HepG2 (cell line): ENCODE measurements around the gene TTC31. TPM values are rescaled to one million over a fixed set of nuclear protein-coding genes. Genes with fewer than 3 reads are reported as not detected.
A peak's percentile ranks its signal among the peaks of the same experiment; 100 is the strongest.

Experiments
- BCL3 ChIP-seq: sonication (generic); formaldehyde crosslinking; IDR thresholded peaks from 2 replicates; pipeline ENCODE4 v1.5.1; 2020; ENCODE audit warnings: mild to moderate bottlenecking, missing genetic modification reagents, moderate library complexity
- FIP1L1 ChIP-seq: fragments of 200-400 bp; formaldehyde crosslinking; IDR thresholded peaks from 2 replicates; pipeline ENCODE4 v1.6.1; 2018; ENCODE audit warnings: low read depth, mild to moderate bottlenecking, low read length, moderate library complexity, borderline replicate concordance; ENCODE audit not compliant: insufficient read depth
- GTF3A ChIP-seq: sonication (generic); formaldehyde crosslinking; conservative IDR thresholded peaks from 2 replicates; pipeline ENCODE4 v1.4.0; 2020; ENCODE audit warnings: mild to moderate bottlenecking, missing genetic modification reagents
- HNF4A ChIP-seq: sonication (generic); formaldehyde crosslinking; IDR thresholded peaks from 2 replicates; pipeline ENCODE4 v1.4.0; 2020; ENCODE audit warnings: missing genetic modification reagents
- HNRNPUL1 ChIP-seq: fragments of 200-400 bp; formaldehyde crosslinking; IDR thresholded peaks from 2 replicates; pipeline ENCODE4 v1.6.1; 2017; ENCODE audit warnings: low read depth, mild to moderate bottlenecking, low read length, moderate library complexity
- IRF2 ChIP-seq: IDR thresholded peaks from 2 replicates; pipeline ENCODE4 v1.6.1; 2018; ENCODE audit warnings: missing genetic modification reagents, missing compliant biosample characterization
- KAT7 ChIP-seq: IDR thresholded peaks from 2 replicates; pipeline ENCODE4 v1.6.1; 2018; ENCODE audit warnings: borderline replicate concordance, missing compliant biosample characterization
- MED8 ChIP-seq: sonication (generic); formaldehyde crosslinking; IDR thresholded peaks from 2 replicates; pipeline ENCODE4 v1.8.1; 2023; ENCODE audit warnings: mild to moderate bottlenecking, missing genetic modification reagents; ENCODE audit not compliant: insufficient replicate concordance
- NAIF1 ChIP-seq: sonication (generic); formaldehyde crosslinking; IDR thresholded peaks from 2 replicates; pipeline ENCODE4 v1.5.0; 2020; ENCODE audit warnings: mild to moderate bottlenecking, missing genetic modification reagents, borderline replicate concordance
- NONO ChIP-seq, 2 experiments: fragments of 450-650 bp in 1 of 2; sonication (generic) in 1 of 2; formaldehyde crosslinking in 1 of 2; IDR thresholded peaks in 1 of 2; conservative IDR thresholded peaks in 1 of 2; 2 replicates each; pipeline versions ENCODE4 v1.6.1 to v1.8.0; 2017 to 2022; ENCODE audit warnings: mild to moderate bottlenecking in 1 of 2, missing genetic modification reagents in 1 of 2, moderate library complexity in 1 of 2
- NPAS2 ChIP-seq: sonication (generic); formaldehyde crosslinking; IDR thresholded peaks from 2 replicates; pipeline ENCODE4 v1.8.0; 2022; ENCODE audit warnings: mild to moderate bottlenecking, missing genetic modification reagents, borderline replicate concordance
- PPARG ChIP-seq: conservative IDR thresholded peaks from 2 replicates; pipeline ENCODE4 v1.6.1; 2016; ENCODE audit warnings: missing biosample characterization, missing genetic modification reagents
- REL ChIP-seq: sonication (generic); formaldehyde crosslinking; conservative IDR thresholded peaks from 2 replicates; pipeline ENCODE4 v1.8.0; 2022; ENCODE audit warnings: mild to moderate bottlenecking, missing genetic modification reagents, moderate library complexity
- RXRB ChIP-seq: IDR thresholded peaks from 2 replicates; pipeline ENCODE4 v1.6.1; 2016; ENCODE audit warnings: borderline replicate concordance, missing genetic modification reagents, missing compliant biosample characterization
- THAP9 ChIP-seq: sonication (generic); formaldehyde crosslinking; IDR thresholded peaks from 2 replicates; pipeline ENCODE4; 2020; ENCODE audit warnings: missing genetic modification reagents, mild to moderate bottlenecking, borderline replicate concordance
- U2AF1 ChIP-seq: fragments of 200-400 bp; formaldehyde crosslinking; optimal IDR thresholded peaks from 2 replicates; pipeline ENCODE3; 2017; ENCODE audit warnings: mild to moderate bottlenecking, low read depth, low read length
- ZBTB26 ChIP-seq: IDR thresholded peaks from 2 replicates; pipeline ENCODE4 v1.6.1; 2016; ENCODE audit warnings: missing compliant biosample characterization, missing genetic modification reagents, borderline replicate concordance
- ZNF275 ChIP-seq: sonication (generic); formaldehyde crosslinking; IDR thresholded peaks from 2 replicates; pipeline ENCODE4 v1.8.0; 2022; ENCODE audit warnings: missing genetic modification reagents, mild to moderate bottlenecking, inconsistent platforms, borderline replicate concordance
- ZNF282 ChIP-seq: fragments of 450-650 bp; IDR thresholded peaks from 2 replicates; pipeline ENCODE4 v1.6.1; 2018; ENCODE audit not compliant: partially characterized antibody
- ZNF468 ChIP-seq: sonication (generic); formaldehyde crosslinking; IDR thresholded peaks from 2 replicates; pipeline ENCODE4 v1.8.0; 2022; ENCODE audit warnings: mild to moderate bottlenecking, moderate library complexity, missing genetic modification reagents
- ZNF562 ChIP-seq: sonication (generic); formaldehyde crosslinking; IDR thresholded peaks from 2 replicates; pipeline ENCODE4 v1.8.0; 2022; ENCODE audit warnings: missing genetic modification reagents, borderline replicate concordance
- ZNF737 ChIP-seq: sonication (generic); formaldehyde crosslinking; IDR thresholded peaks from 2 replicates; pipeline ENCODE4 v1.5.0; 2020; ENCODE audit warnings: missing genetic modification reagents, mild to moderate bottlenecking, borderline replicate concordance
- polyA plus RNA-seq, 8 experiments: library from polyadenylated mRNA; depleted of rRNA in 3 of 8; stranded (reverse) in 7 of 8; unstranded in 1 of 8; fragments of >200 nt; fragmentation: Illumina TruSeq in 4 of 8; extraction: Trizol in 4 of 8; gene quantifications; 2 replicates each; pipeline versions ENCODE4 v1.2.1 to v1.2.3, GENCODE V29; 2011 to 2016; ENCODE audit warnings: low read depth in 4 of 8, missing spikeins in 1 of 8, mixed read lengths in 1 of 8; ENCODE audit not compliant: insufficient read depth in 1 of 8
- total RNA-seq, 5 experiments: library from RNA; depleted of rRNA; stranded (reverse); fragments of >200 nt; fragmentation: Illumina TruSeq; extraction: Trizol; gene quantifications; 2 replicates each; pipeline ENCODE4 v1.2.3, GENCODE V29; 2016; ENCODE audit warnings: low read depth in 1 of 5

Gene TTC31
- total and polyA plus RNA-seq, 2 of the 13 experiments (the other 11 are each of a cell fraction or from before 2014, with no cell fraction given) = 28.3 to 39.5 TPM

GRCh38 chr2:74507926-74508520 lies 25.1 kb downstream of the TTC31 start (continued):
- TF ChIP-seq PPARG (CRISPR knock-in tag) = no peak
- TF ChIP-seq FIP1L1 = no peak
- TF ChIP-seq NONO (IDR thresholded peaks at IDR 0.05) = no peak
- TF ChIP-seq NONO (CRISPR knock-in tag; conservative IDR thresholded peaks at IDR 0.05) = no peak
- no peak for TF ChIP-seq MED8 (CRISPR knock-in tag)
- TF ChIP-seq ZNF275 (CRISPR knock-in tag) = no peak; the same call in 1 of the 2 replicates
- no peak for TF ChIP-seq THAP9 (CRISPR knock-in tag)
- TF ChIP-seq KAT7 (CRISPR knock-in tag) = no peak
- TF ChIP-seq ZNF562 (CRISPR knock-in tag) = no peak
- TF ChIP-seq RXRB (CRISPR knock-in tag) = no peak
- no peak for TF ChIP-seq HNRNPUL1
- TF ChIP-seq ZNF737 (CRISPR knock-in tag) = no peak
- TF ChIP-seq NPAS2 = no peak
- peak; percentile 18; the same call in 1 of the 2 replicates for TF ChIP-seq HNF4A (CRISPR knock-in tag)
- TF ChIP-seq ZNF282 = no peak
- TF ChIP-seq BCL3 = no peak
- no peak for TF ChIP-seq NAIF1
- no peak for TF ChIP-seq IRF2 (CRISPR knock-in tag)
- no peak for TF ChIP-seq GTF3A
- no peak for TF ChIP-seq ZNF468 (CRISPR knock-in tag)
- TF ChIP-seq REL (CRISPR knock-in tag) = no peak
- TF ChIP-seq ZBTB26 (CRISPR knock-in tag) = no peak
- TF ChIP-seq U2AF1 = no peak
